ENCODE results near the gene LRPAP1. TPM values are rescaled to one million over a fixed set of nuclear protein-coding genes. Genes with fewer than 3 reads are reported as not detected.
"Not testable (repeated sequence)": the region's sequence is repeated elsewhere in the genome, so short reads cannot be mapped to it uniquely, and the experiment has no call there.

The LRPAP1 gene
- total and polyA plus RNA-seq, 2 experiments from 2014 or later, result 191 to 299 TPM

GRCh38 chr4:3563403-3563802 is 31.2 kb upstream of the LRPAP1 start:
- 96% methylated on average over 24 of the region's 24 CpGs for WGBS (ENCODE audit: low lambda C conversion rate, missing lambda C conversion rate)
- DNase-seq (ENCODE audit: low spot score), result no peak

GRCh38 chr4:3562127-3562526 is 29.9 kb upstream of the LRPAP1 start:
- not testable (repeated sequence) for H3K9me2 ChIP-seq (replicated peaks; ENCODE audit: insufficient read depth); H3K9me3 ChIP-seq (ENCODE audit: low read depth); H3K27ac ChIP-seq; H3K79me2 ChIP-seq; H3K4me3 ChIP-seq; H3K4me2 ChIP-seq; H3K4me1 ChIP-seq (ENCODE audit: insufficient read depth); H4K20me1 ChIP-seq (ENCODE audit: insufficient read depth, poor library complexity, severe bottlenecking); H3K36me3 ChIP-seq (replicated peaks; ENCODE audit: insufficient read depth, low read depth); DNase-seq (ENCODE audit: low spot score); H3K27me3 ChIP-seq; H2AFZ ChIP-seq
- 89% methylated on average over 6 of the region's 8 CpGs for WGBS (ENCODE audit: low lambda C conversion rate, missing lambda C conversion rate)

More at GRCh38 chr4:3563403-3563802, 31.2 kb upstream of the LRPAP1 start:
- Histone ChIP-seq H3K27me3 (no peaks in the 10 kb centered on the region), H3K4me3 (no peak overlapping the region), H3K27ac (no peak overlapping the region), H3K79me2 (no peaks in the 10 kb centered on the region), H3K9me3 (ENCODE audit: low read depth) (no peaks in the 10 kb centered on the region), H3K4me1 (ENCODE audit: insufficient read depth) (no peaks in the 10 kb centered on the region), H3K4me2 (no peak overlapping the region), H3K9me2 (replicated peaks; ENCODE audit: insufficient read depth) (no peaks in the 10 kb centered on the region), H3K36me3 (replicated peaks; ENCODE audit: insufficient read depth, low read depth) (no peaks in the 10 kb centered on the region), H2AFZ (no peak overlapping the region), H4K20me1 (ENCODE audit: insufficient read depth, poor library complexity, severe bottlenecking) (no peaks in the 10 kb centered on the region)
- TF ChIP-seq CTCF (IDR thresholded peaks at IDR 0.05; ENCODE audit: poor library complexity) (no peak), EZH2 (IDR thresholded peaks at IDR 0.05; ENCODE audit: borderline replicate concordance) (no peak), EZH2phosphoT487 (IDR thresholded peaks at IDR 0.05; ENCODE audit: low read depth, severe bottlenecking, unreplicated experiment) (no peak)

GRCh38 chr4:3560465-3560864 is 28.2 kb upstream of the LRPAP1 start:
- not testable (repeated sequence) for H3K27me3 ChIP-seq; H3K4me1 ChIP-seq (ENCODE audit: insufficient read depth); H3K79me2 ChIP-seq; H3K4me2 ChIP-seq; H3K9me3 ChIP-seq (ENCODE audit: low read depth); H3K9me2 ChIP-seq (replicated peaks; ENCODE audit: insufficient read depth); H4K20me1 ChIP-seq (ENCODE audit: insufficient read depth, poor library complexity, severe bottlenecking); H3K27ac ChIP-seq; DNase-seq (ENCODE audit: low spot score); H3K36me3 ChIP-seq (replicated peaks; ENCODE audit: insufficient read depth, low read depth); H2AFZ ChIP-seq; H3K4me3 ChIP-seq
- no CpG with 5 or more reads among the region's 1 CpG for WGBS (ENCODE audit: low lambda C conversion rate, missing lambda C conversion rate)

GRCh38 chr4:3559381-3560290 is 27.4 kb upstream of the LRPAP1 start:
- H2AFZ ChIP-seq; H3K27ac ChIP-seq; H3K4me3 ChIP-seq; H3K36me3 ChIP-seq (replicated peaks; ENCODE audit: insufficient read depth, low read depth); H3K79me2 ChIP-seq; H3K9me3 ChIP-seq (ENCODE audit: low read depth); H3K27me3 ChIP-seq; H3K4me2 ChIP-seq; DNase-seq (ENCODE audit: low spot score); H3K4me1 ChIP-seq (ENCODE audit: insufficient read depth); H3K9me2 ChIP-seq (replicated peaks; ENCODE audit: insufficient read depth); H4K20me1 ChIP-seq (ENCODE audit: insufficient read depth, poor library complexity, severe bottlenecking): not testable (repeated sequence)
- WGBS (ENCODE audit: low lambda C conversion rate, missing lambda C conversion rate), result 76% methylated on average over 10 of the region's 13 CpGs

GRCh38 chr4:3558514-3558836 is 26.3 kb upstream of the LRPAP1 start:
- WGBS (ENCODE audit: low lambda C conversion rate, missing lambda C conversion rate), result 79% methylated on average over 7 of the region's 7 CpGs
- DNase-seq (ENCODE audit: low spot score); H4K20me1 ChIP-seq (ENCODE audit: insufficient read depth, poor library complexity, severe bottlenecking): not testable (repeated sequence)

GRCh38 chr4:3557676-3558513 is 25.7 kb upstream of the LRPAP1 start:
- DNase-seq (ENCODE audit: low spot score); H2AFZ ChIP-seq; H3K27ac ChIP-seq; H3K4me3 ChIP-seq; H3K4me2 ChIP-seq; H3K79me2 ChIP-seq; H3K27me3 ChIP-seq; H3K9me3 ChIP-seq (ENCODE audit: low read depth); H4K20me1 ChIP-seq (ENCODE audit: insufficient read depth, poor library complexity, severe bottlenecking); H3K4me1 ChIP-seq (ENCODE audit: insufficient read depth); H3K9me2 ChIP-seq (replicated peaks; ENCODE audit: insufficient read depth); H3K36me3 ChIP-seq (replicated peaks; ENCODE audit: insufficient read depth, low read depth): not testable (repeated sequence)
- WGBS (ENCODE audit: low lambda C conversion rate, missing lambda C conversion rate), result 80% methylated on average over 15 of the region's 17 CpGs

More at GRCh38 chr4:3558514-3558836, 26.3 kb upstream of the LRPAP1 start:
- H3K27me3 ChIP-seq; H3K4me3 ChIP-seq; H3K9me3 ChIP-seq (ENCODE audit: low read depth); H2AFZ ChIP-seq; H3K4me1 ChIP-seq (ENCODE audit: insufficient read depth); H3K4me2 ChIP-seq; H3K79me2 ChIP-seq; H3K36me3 ChIP-seq (replicated peaks; ENCODE audit: insufficient read depth, low read depth); H3K9me2 ChIP-seq (replicated peaks; ENCODE audit: insufficient read depth); H3K27ac ChIP-seq: not testable (repeated sequence)

GRCh38 chr4:3557088-3557492 is 24.9 kb upstream of the LRPAP1 start:
- not testable (repeated sequence) for DNase-seq (ENCODE audit: low spot score); H3K4me3 ChIP-seq; H3K4me2 ChIP-seq

More at GRCh38 chr4:3557088-3557492, 24.9 kb upstream of the LRPAP1 start:
- H3K36me3 ChIP-seq (replicated peaks; ENCODE audit: insufficient read depth, low read depth); H3K9me2 ChIP-seq (replicated peaks; ENCODE audit: insufficient read depth); H3K9me3 ChIP-seq (ENCODE audit: low read depth); H4K20me1 ChIP-seq (ENCODE audit: insufficient read depth, poor library complexity, severe bottlenecking); H3K27me3 ChIP-seq; H3K79me2 ChIP-seq; H2AFZ ChIP-seq; H3K27ac ChIP-seq; H3K4me1 ChIP-seq (ENCODE audit: insufficient read depth): not testable (repeated sequence)
- WGBS (ENCODE audit: low lambda C conversion rate, missing lambda C conversion rate), result 80% methylated on average over 9 of the region's 9 CpGs
